Thoracic aorta (tissue), 2 donors: ENCODE measurements around the gene NUP35. TPM values are rescaled to one million over a fixed set of nuclear protein-coding genes. Genes with fewer than 3 reads are reported as not detected.

ENCODE experiments used
- ATAC-seq: fragments of 150-250 bp; one replicate; pipeline ENCODE4 v1.8.0; 2017; ENCODE audit warnings: low read depth; ENCODE audit not compliant: insufficient number of reproducible peaks, low FRiP score
- DNase-seq: peaks from one replicate; pipeline ENCODE4 v3.0.0-alpha.2; 2020; ENCODE audit warnings: low spot score
- H3K27ac ChIP-seq, 2 donors: fragments of 200-600 bp; sonication (generic); 1 replicate in 1 of 2; 2 replicates in 1 of 2; pipeline ENCODE4 v1.5.1; 2016; ENCODE audit warnings: mild to moderate bottlenecking in 2 of 2, moderate library complexity in 2 of 2
- H3K27me3 ChIP-seq: fragments of 200-600 bp; sonication (generic); replicated peaks from 2 replicates; pipeline ENCODE4 v1.6.0; 2016; ENCODE audit warnings: mild to moderate bottlenecking; ENCODE audit not compliant: insufficient read depth
- H3K36me3 ChIP-seq: fragments of 200-600 bp; sonication (generic); one replicate; pipeline ENCODE4 v1.5.1; 2016
- H3K4me1 ChIP-seq, 2 donors: fragments of 200-600 bp; sonication (generic); 1 replicate in 1 of 2; 2 replicates in 1 of 2; pipeline versions ENCODE4 v1.5.1 to v1.6.0; 2016; ENCODE audit warnings: low read depth in 2 of 2, mild to moderate bottlenecking in 1 of 2; ENCODE audit not compliant: control insufficient read depth in 1 of 2
- H3K4me3 ChIP-seq: fragments of 200-600 bp; sonication (generic); 2 replicates; pipeline ENCODE4 v1.5.1; 2016; ENCODE audit warnings: mild to moderate bottlenecking
- H3K9me3 ChIP-seq: fragments of 200-600 bp; sonication (generic); 2 replicates; pipeline ENCODE4 v1.5.1; 2016
- CTCF ChIP-seq: fragments of 200-600 bp; sonication (generic); IDR thresholded peaks from one replicate; pipeline ENCODE4 v1.5.1; 2019; ENCODE audit warnings: antibody characterized with exemption
- total RNA-seq, 2 donors: library from RNA; depleted of rRNA; stranded (reverse); fragments of >200 nt; gene quantifications; one replicate each; pipeline versions ENCODE4 v1.1.0 to v1.2.3, GENCODE V29; 2016

Gene NUP35
- total RNA-seq, 2 donors from 2014 or later, result 15.5 to 29.6 TPM

- TF ChIP-seq CTCF, result no peak
- no peak for ATAC-seq
These were observed 48.1 kb downstream of the NUP35 start for GRCh38 chr2:183172220-183172887.

GRCh38 chr2:183179156-183179555 is 54.9 kb downstream of the NUP35 start:
- ATAC-seq (no peak), DNase-seq (no peak)
- Histone ChIP-seq H3K27ac (no peak overlapping the region), H3K4me1 (no peaks in the 10 kb centered on the region), H3K9me3 (peaks cover 15% of the 10 kb centered on the region), H3K4me3 (no peak overlapping the region), H3K36me3 (peaks cover 11% of the 10 kb centered on the region), H3K27me3 (no peaks in the 10 kb centered on the region)
- TF ChIP-seq CTCF, result no peak

More at GRCh38 chr2:183172220-183172887, 48.1 kb downstream of the NUP35 start:
- Histone ChIP-seq H3K27ac (no peak overlapping the region), H3K36me3 (no peaks in the 10 kb centered on the region), H3K27me3 (no peaks in the 10 kb centered on the region), H3K9me3 (peaks cover 7% of the 10 kb centered on the region), H3K4me3 (no peak overlapping the region), H3K4me1 (no peaks in the 10 kb centered on the region)
- no peak for DNase-seq

- TF ChIP-seq CTCF, result no peak
- H3K36me3 ChIP-seq, result peaks cover 24% of the 10 kb centered on the region
- H3K27ac ChIP-seq, result no peak overlapping the region
- no peak overlapping the region for H3K4me3 ChIP-seq
- no peak for ATAC-seq
- no peak for DNase-seq
- no peaks in the 10 kb centered on the region for H3K27me3 ChIP-seq
- peaks cover 8% of the 10 kb centered on the region for H3K9me3 ChIP-seq
- no peaks in the 10 kb centered on the region for H3K4me1 ChIP-seq
These were observed 61.3 kb downstream of the NUP35 start for GRCh38 chr2:183185534-183185933.

GRCh38 chr2:183186296-183186695 is 62.1 kb downstream of the NUP35 start:
- no peaks in the 10 kb centered on the region for H3K4me1 ChIP-seq
- DNase-seq (no peak), ATAC-seq (no peak)
- H3K4me3 ChIP-seq, result no peak overlapping the region
- peaks cover 24% of the 10 kb centered on the region for H3K36me3 ChIP-seq
- H3K9me3 ChIP-seq, result peaks cover 8% of the 10 kb centered on the region
- no peaks in the 10 kb centered on the region for H3K27me3 ChIP-seq
- no peak overlapping the region for H3K27ac ChIP-seq
- TF ChIP-seq CTCF, result no peak

GRCh38 chr2:183186766-183187165 is 62.5 kb downstream of the NUP35 start:
- Histone ChIP-seq H3K27ac (no peak overlapping the region), H3K9me3 (peaks cover 8% of the 10 kb centered on the region), H3K36me3 (peaks cover 24% of the 10 kb centered on the region), H3K4me3 (no peak overlapping the region), H3K4me1 (no peaks in the 10 kb centered on the region), H3K27me3 (no peaks in the 10 kb centered on the region)
- no peak for TF ChIP-seq CTCF
- DNase-seq, result no peak
- ATAC-seq, result no peak
